Body of pancreas (tissue), 4 donors: Measurements from ENCODE around the gene MVB12B.

Source experiments
- POLR2A ChIP-seq, 3 donors: fragments of 450-650 bp; IDR thresholded peaks; one replicate each; pipeline ENCODE4 v1.6.1; 2016; ENCODE audit warnings: antibody characterized with exemption in 3 of 3, mild to moderate bottlenecking in 2 of 3
- TF ChIP-seq, protein P1 (sequence below), 7 experiments: fragments of 450-650 bp in 4 of 7; fragments of 200-600 bp in 3 of 7; sonication (generic) in 3 of 7; IDR thresholded peaks; one replicate each; pipeline ENCODE4 v1.5.1; 2016 to 2019; ENCODE audit warnings: antibody characterized with exemption in 7 of 7

DNA sequence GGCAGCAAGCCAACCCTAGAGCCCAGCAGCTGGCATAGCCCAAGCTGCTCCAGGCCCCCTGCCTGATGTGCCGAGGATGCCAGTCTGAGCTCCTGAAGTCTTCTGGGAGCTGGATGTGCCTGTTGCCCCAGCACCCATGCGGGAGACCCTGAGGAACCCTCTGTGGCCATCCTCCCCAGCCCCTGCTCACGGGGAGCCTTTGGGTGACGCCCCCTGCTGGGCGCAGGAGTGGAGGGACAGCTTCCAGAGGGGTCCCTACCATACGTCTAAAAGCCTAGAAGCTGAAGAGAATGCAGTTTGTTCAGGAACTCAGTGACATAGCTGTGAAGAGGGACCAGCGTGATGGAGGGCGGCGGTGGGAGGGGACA lies 33.1 kb upstream of the MVB12B start:
- TF ChIP-seq, protein P1, sequence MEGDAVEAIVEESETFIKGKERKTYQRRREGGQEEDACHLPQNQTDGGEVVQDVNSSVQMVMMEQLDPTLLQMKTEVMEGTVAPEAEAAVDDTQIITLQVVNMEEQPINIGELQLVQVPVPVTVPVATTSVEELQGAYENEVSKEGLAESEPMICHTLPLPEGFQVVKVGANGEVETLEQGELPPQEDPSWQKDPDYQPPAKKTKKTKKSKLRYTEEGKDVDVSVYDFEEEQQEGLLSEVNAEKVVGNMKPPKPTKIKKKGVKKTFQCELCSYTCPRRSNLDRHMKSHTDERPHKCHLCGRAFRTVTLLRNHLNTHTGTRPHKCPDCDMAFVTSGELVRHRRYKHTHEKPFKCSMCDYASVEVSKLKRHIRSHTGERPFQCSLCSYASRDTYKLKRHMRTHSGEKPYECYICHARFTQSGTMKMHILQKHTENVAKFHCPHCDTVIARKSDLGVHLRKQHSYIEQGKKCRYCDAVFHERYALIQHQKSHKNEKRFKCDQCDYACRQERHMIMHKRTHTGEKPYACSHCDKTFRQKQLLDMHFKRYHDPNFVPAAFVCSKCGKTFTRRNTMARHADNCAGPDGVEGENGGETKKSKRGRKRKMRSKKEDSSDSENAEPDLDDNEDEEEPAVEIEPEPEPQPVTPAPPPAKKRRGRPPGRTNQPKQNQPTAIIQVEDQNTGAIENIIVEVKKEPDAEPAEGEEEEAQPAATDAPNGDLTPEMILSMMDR (IDR thresholded peaks at IDR 0.05): no peak
- TF ChIP-seq POLR2A (IDR thresholded peaks at IDR 0.05): no peak
